Mesendoderm (in vitro differentiated cells): Measurements from ENCODE around the gene SFTA2.
"Not testable (repeated sequence)": the region's sequence is repeated elsewhere in the genome, so short reads cannot be mapped to it uniquely, and the experiment has no call there.

Experiments
- DNase-seq: peaks from one replicate; pipeline ENCODE4 v3.0.0; 2013
- H2AK5ac ChIP-seq: 2 replicates; pipeline ENCODE4 v1.6.1; 2013; ENCODE audit warnings: low read length, inconsistent platforms
- H2BK120ac ChIP-seq: 2 replicates; pipeline ENCODE4 v1.6.1; 2013; ENCODE audit warnings: low read depth, mild to moderate bottlenecking, low read length, moderate library complexity, mixed read lengths
- H2BK15ac ChIP-seq: replicated peaks from 2 replicates; pipeline ENCODE4 v1.6.1; 2013; ENCODE audit warnings: low read depth, mild to moderate bottlenecking, moderate library complexity
- H2BK5ac ChIP-seq: 2 replicates; pipeline ENCODE4 v1.6.1; 2013; ENCODE audit warnings: low read length, inconsistent platforms
- H3K18ac ChIP-seq: 2 replicates; pipeline ENCODE4 v1.6.1; 2013; ENCODE audit warnings: mild to moderate bottlenecking, low read length, mixed read lengths
- H3K23ac ChIP-seq: one replicate; pipeline ENCODE4 v1.6.1; 2013; ENCODE audit warnings: low read length
- H3K27ac ChIP-seq: 2 replicates; pipeline ENCODE4 v1.5.1; 2013; ENCODE audit warnings: low read depth, mild to moderate bottlenecking, inconsistent platforms, low read length, moderate library complexity
- H3K27me3 ChIP-seq: 2 replicates; pipeline ENCODE4 v1.6.1; 2013; ENCODE audit warnings: low read length, control low read depth, mild to moderate bottlenecking, inconsistent platforms; ENCODE audit not compliant: insufficient read depth, poor library complexity
- H3K36me3 ChIP-seq: 2 replicates; pipeline ENCODE4 v1.6.1; 2013; ENCODE audit warnings: low read length, inconsistent platforms; ENCODE audit not compliant: control insufficient read depth, insufficient read depth
- H3K4ac ChIP-seq: one replicate; pipeline ENCODE4 v1.6.1; 2013; ENCODE audit warnings: low read depth, mild to moderate bottlenecking, low read length, moderate library complexity
- H3K4me1 ChIP-seq: 2 replicates; pipeline ENCODE4 v1.6.1; 2013; ENCODE audit warnings: low read depth, low read length, inconsistent platforms; ENCODE audit not compliant: control insufficient read depth
- H3K4me2 ChIP-seq: 2 replicates; pipeline ENCODE4 v1.6.1; 2013; ENCODE audit warnings: low read length
- H3K4me3 ChIP-seq: 2 replicates; pipeline ENCODE4 v1.5.1; 2013; ENCODE audit warnings: mild to moderate bottlenecking, low read length
- H3K56ac ChIP-seq: one replicate; pipeline ENCODE4 v1.6.1; 2013; ENCODE audit warnings: low read length
- H3K79me1 ChIP-seq: 2 replicates; pipeline ENCODE4 v1.6.1; 2013; ENCODE audit warnings: low read length, inconsistent platforms
- H3K79me2 ChIP-seq: 2 replicates; pipeline ENCODE4 v1.6.1; 2013; ENCODE audit warnings: mild to moderate bottlenecking, low read length; ENCODE audit not compliant: control insufficient read depth, insufficient read depth
- H3K9ac ChIP-seq: 2 replicates; pipeline ENCODE4 v1.6.1; 2013; ENCODE audit warnings: low read length, inconsistent platforms
- H4K5ac ChIP-seq: one replicate; pipeline ENCODE4 v1.6.1; 2013; ENCODE audit warnings: low read length
- H4K8ac ChIP-seq: one replicate; pipeline ENCODE4 v1.6.1; 2013; ENCODE audit warnings: low read depth, mild to moderate bottlenecking, control low read depth, low read length, moderate library complexity
- WGBS: extraction: QIAGEN DNeasy Blood & Tissue Kit; methylation state at CpG from one replicate; pipeline ENCODE4 v1.1.7; 2013; ENCODE audit warnings: low lambda C conversion rate, missing lambda C conversion rate; ENCODE audit not compliant: insufficient coverage; ENCODE audit errors: extremely low coverage; 5-methylcytosine and 5-hydroxymethylcytosine counted together

SFTA2 gene

DNA sequence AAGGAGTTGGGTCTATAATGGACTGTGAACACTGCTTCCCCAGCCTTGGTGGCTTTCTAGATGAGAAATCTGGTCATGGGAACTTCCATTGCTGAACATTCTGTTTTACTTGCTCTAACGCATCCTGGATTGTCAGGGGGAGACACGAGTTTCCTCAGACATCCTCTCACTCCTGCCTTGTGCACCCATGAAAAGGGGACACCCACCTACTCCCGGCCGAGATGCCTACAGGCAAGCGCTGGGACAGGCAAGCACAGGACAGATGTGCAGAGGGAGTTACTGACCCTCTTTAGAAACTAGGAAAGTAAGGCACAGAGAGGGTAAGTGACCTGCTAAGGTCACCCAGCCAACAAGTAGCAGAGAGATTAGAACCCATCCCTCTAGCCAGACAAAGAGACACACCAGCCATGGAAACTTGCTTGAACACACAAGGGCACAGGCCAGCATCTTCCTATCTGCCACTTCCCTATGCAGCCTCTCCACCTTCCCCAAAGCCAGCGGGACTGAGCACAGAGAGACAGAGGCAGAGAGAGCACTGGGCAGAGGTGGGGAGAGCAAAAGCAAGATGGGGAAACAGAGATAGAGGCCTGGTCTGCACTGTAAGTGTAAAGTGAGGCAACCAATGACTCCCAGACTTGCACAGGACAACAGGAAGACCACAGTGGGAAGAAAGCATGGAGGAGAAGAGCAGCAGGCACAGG, 845 bp upstream of the SFTA2 start:
- Histone ChIP-seq H3K23ac (no peak overlapping the region), H3K79me1 (no peaks in the 10 kb centered on the region), H4K8ac (no peak overlapping the region), H3K9ac (no peak overlapping the region), H2BK120ac (no peak overlapping the region), H3K27me3 (no peaks in the 10 kb centered on the region), H3K79me2 (no peaks in the 10 kb centered on the region), H3K4ac (no peak overlapping the region), H3K36me3 (no peaks in the 10 kb centered on the region), H4K5ac (no peak overlapping the region), H2BK5ac (no peak overlapping the region), H2BK15ac (no peak overlapping the region), H3K4me1 (peaks cover 2% of the 10 kb centered on the region), H3K4me2 (no peak overlapping the region), H3K18ac (no peak overlapping the region), H3K27ac (no peak overlapping the region), H2AK5ac (no peak overlapping the region), H3K56ac (no peak overlapping the region), H3K4me3 (no peak overlapping the region)
- no peak for DNase-seq
- no CpG with 5 or more reads among the region's 6 CpGs for WGBS

DNA sequence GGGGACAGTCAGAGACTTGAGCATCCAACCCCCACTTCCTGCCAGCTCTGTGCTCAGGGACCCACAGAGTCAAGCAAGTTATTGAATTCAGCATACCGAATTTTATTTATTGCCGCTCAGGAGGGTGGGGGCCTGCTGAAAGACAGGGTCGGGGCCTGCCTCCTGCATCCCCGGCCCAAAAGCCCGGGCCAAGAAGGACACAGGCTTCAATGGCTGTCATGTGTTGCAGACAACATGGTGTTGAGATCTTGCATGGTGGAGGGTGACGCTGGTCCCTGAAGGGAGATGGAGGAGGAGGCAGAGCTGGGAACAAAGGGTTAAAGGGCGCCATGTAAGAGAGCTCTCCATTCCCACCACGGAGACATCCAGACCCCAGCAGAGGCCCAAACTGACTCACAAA, 698 bp downstream of the SFTA2 start:
- peaks cover 3% of the 10 kb centered on the region for H3K36me3 ChIP-seq
- no peak overlapping the region for H3K4ac ChIP-seq
- no peak overlapping the region for H4K8ac ChIP-seq
- no peak overlapping the region for H3K23ac ChIP-seq
- no peak overlapping the region for H3K56ac ChIP-seq
- no peak overlapping the region for H3K27ac ChIP-seq
- no peak overlapping the region for H2BK15ac ChIP-seq
- H2AK5ac ChIP-seq, result no peak overlapping the region
- no peak overlapping the region for H2BK5ac ChIP-seq
- WGBS, result no CpG with 5 or more reads among the region's 8 CpGs
- H3K4me3 ChIP-seq, result no peak overlapping the region
- no peaks in the 10 kb centered on the region for H3K79me2 ChIP-seq
- no peaks in the 10 kb centered on the region for H3K4me1 ChIP-seq
- no peak for DNase-seq
- no peak overlapping the region for H3K4me2 ChIP-seq
- H3K18ac ChIP-seq, result no peak overlapping the region
- H4K5ac ChIP-seq, result no peak overlapping the region
- no peak overlapping the region for H3K9ac ChIP-seq
- H3K79me1 ChIP-seq, result no peaks in the 10 kb centered on the region
- H3K27me3 ChIP-seq, result no peaks in the 10 kb centered on the region
- H2BK120ac ChIP-seq, result no peak overlapping the region

DNA sequence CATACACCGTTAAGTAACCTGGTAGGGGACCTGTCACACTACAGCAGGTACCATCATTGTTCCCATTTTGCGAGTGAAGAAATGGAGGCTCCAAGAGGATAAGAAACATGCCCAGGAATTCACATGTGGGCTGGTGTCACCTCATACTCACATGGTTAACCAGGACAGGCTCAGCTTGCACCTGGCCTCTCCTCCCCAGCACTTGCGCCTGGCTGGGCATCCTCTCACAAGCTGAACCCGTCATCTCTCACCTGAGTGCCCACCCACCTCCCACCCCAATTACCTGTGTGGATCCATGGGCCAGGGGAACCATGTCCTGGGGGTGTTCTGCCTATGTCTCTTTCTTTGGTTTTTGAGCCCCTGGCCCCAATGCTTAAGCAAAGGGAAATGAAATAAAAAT, 1.5 kb downstream of the SFTA2 start:
- Histone ChIP-seq H2BK15ac (no peak overlapping the region), H3K4me3 (no peak overlapping the region), H3K4ac (no peak overlapping the region), H3K27ac (no peak overlapping the region), H4K8ac (no peak overlapping the region), H3K4me1 (no peaks in the 10 kb centered on the region), H3K79me1 (no peaks in the 10 kb centered on the region), H3K23ac (no peak overlapping the region), H3K79me2 (no peaks in the 10 kb centered on the region), H3K9ac (no peak overlapping the region), H3K18ac (no peak overlapping the region), H3K27me3 (no peaks in the 10 kb centered on the region), H2BK120ac (no peak overlapping the region), H2BK5ac (no peak overlapping the region), H4K5ac (no peak overlapping the region), H3K56ac (no peak overlapping the region), H3K36me3 (peaks cover 5% of the 10 kb centered on the region), H3K4me2 (no peak overlapping the region), H2AK5ac (no peak overlapping the region)
- no peak for DNase-seq
- WGBS, result no CpG with 5 or more reads among the region's 4 CpGs

DNA sequence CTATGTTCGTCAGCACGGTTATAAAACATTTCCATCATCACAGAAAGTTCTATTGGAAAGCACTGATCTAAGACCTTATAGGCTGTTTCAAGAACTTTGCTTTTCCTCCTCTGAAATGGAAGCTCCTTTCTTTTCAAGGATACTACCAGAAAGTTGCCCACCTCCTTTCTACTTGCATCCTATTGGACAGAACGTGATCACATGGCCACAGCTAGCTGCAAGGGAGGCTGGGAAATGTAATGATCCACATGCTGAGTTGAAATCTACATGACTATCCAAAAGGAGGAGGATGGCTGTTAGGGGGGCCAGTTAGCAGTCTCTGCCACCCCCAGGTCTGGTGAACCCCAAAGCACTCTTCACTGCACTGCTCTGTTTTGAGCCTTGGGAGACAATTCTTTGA, 3.3 kb downstream of the SFTA2 start:
- Histone ChIP-seq H3K4ac (no peak overlapping the region), H2BK5ac (no peak overlapping the region), H3K4me2 (no peak overlapping the region), H3K27me3 (no peaks in the 10 kb centered on the region), H2AK5ac (no peak overlapping the region), H3K36me3 (peaks cover 5% of the 10 kb centered on the region), H3K79me1 (no peaks in the 10 kb centered on the region), H4K8ac (no peak overlapping the region), H3K4me1 (no peaks in the 10 kb centered on the region), H2BK120ac (no peak overlapping the region), H3K9ac (no peak overlapping the region), H3K79me2 (no peaks in the 10 kb centered on the region), H3K27ac (no peak overlapping the region), H4K5ac (no peak overlapping the region), H2BK15ac (no peak overlapping the region), H3K56ac (no peak overlapping the region), H3K4me3 (no peak overlapping the region), H3K23ac (no peak overlapping the region), H3K18ac (no peak overlapping the region)
- no peak for DNase-seq
- WGBS, result no CpG with 5 or more reads among the region's 3 CpGs

DNA sequence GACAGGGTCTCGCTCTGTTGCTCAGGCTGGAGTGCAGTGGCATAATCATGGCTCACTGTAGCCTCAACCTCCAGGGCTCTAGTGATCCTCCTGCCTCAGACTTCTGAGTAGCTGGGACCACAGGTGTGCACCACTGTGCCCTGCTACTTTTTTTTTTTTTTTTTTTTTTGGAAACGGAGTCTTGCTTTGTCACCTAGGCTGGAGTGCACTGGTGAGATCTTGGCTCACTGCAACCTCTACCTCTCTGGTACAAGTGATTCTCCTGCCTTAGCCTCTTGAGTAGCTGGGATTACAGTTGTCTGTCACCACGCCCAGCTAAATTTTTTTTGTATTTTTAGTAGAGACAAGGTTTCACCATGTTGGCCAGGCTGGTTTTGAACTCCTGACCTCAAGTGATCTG, 4.9 kb downstream of the SFTA2 start:
- H3K4ac ChIP-seq, H4K5ac ChIP-seq, H2AK5ac ChIP-seq, H3K4me1 ChIP-seq, H3K27me3 ChIP-seq, H3K36me3 ChIP-seq, H3K18ac ChIP-seq, H3K79me1 ChIP-seq, H4K8ac ChIP-seq, DNase-seq, H3K27ac ChIP-seq, H3K56ac ChIP-seq, H2BK5ac ChIP-seq, H3K4me3 ChIP-seq, H3K9ac ChIP-seq, H3K23ac ChIP-seq, H3K4me2 ChIP-seq, H2BK120ac ChIP-seq, H3K79me2 ChIP-seq, H2BK15ac ChIP-seq: not testable (repeated sequence)
- WGBS, result no CpG with 5 or more reads among the region's 3 CpGs

DNA sequence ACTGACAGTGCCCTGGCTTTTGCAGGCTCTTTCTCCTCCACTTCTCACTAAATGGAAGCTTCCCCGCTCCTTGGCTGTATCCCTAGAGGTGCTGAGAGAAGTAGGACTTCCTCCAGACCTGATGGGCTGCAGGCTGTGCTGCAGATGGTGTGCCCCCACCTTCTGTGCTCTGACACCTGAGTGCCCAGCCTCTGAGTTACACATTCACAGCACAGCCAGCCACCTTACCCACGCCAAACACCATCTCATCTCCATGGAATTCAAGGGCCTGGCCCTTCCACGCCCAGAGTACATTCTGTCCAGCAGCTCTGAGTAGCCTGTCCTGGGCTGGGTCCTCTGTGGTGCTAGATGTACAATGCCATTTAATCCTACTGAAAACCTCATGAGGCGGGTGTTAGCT, 5.3 kb downstream of the SFTA2 start:
- Histone ChIP-seq H2AK5ac (no peak overlapping the region), H3K36me3 (peaks cover 9% of the 10 kb centered on the region), H3K4me1 (no peaks in the 10 kb centered on the region), H3K79me2 (no peaks in the 10 kb centered on the region), H3K9ac (no peak overlapping the region), H4K5ac (no peak overlapping the region), H3K27ac (no peak overlapping the region), H2BK120ac (no peak overlapping the region), H3K18ac (no peak overlapping the region), H2BK5ac (no peak overlapping the region), H3K27me3 (no peaks in the 10 kb centered on the region), H3K79me1 (no peaks in the 10 kb centered on the region), H3K4ac (no peak overlapping the region), H2BK15ac (no peak overlapping the region), H3K4me2 (no peak overlapping the region), H3K56ac (no peak overlapping the region), H3K23ac (no peak overlapping the region), H4K8ac (no peak overlapping the region), H3K4me3 (no peak overlapping the region)
- no peak for DNase-seq
- WGBS, result no CpG with 5 or more reads among the region's 4 CpGs
